WTC11 (cell line): ENCODE results near the gene GNMT. TPM values are rescaled to one million over a fixed set of nuclear protein-coding genes. Genes with fewer than 3 reads are reported as not detected.

Source experiments
- ATAC-seq: fragments of 200-7000 bp; cut with Tn5 transposase; 2 replicates; pipeline ENCODE4 v1.10.0; 2021; ENCODE audit warnings: mild to moderate bottlenecking, moderate library complexity
- CTCF ChIA-PET: fragments of 300-600 bp; sonication (Branson Sonifier 250); formaldehyde crosslinking; loops from one replicate; lab custom pipeline; 2021; ENCODE audit warnings: antibody characterized with exemption; lab: Charles Lee
- POLR2A ChIA-PET: fragments of 350-600 bp; sonication (Branson Sonifier 250); formaldehyde crosslinking; loops from one replicate; lab custom pipeline; 2021; ENCODE audit warnings: antibody characterized with exemption; lab: Charles Lee
- DNase-seq: peaks from one replicate; pipeline ENCODE4 v3.0.0; 2021; ENCODE audit warnings: low spot score
- H3K27ac Mint-ChIP-seq: 2 replicates; pipeline ENCODE4 v1.8.0; 2021; ENCODE audit warnings: mixed read lengths
- H3K27me3 Mint-ChIP-seq: 2 replicates; pipeline ENCODE4 v1.8.0; 2021; ENCODE audit warnings: low read depth, mild to moderate bottlenecking, moderate library complexity, mixed read lengths
- H3K36me3 Mint-ChIP-seq: 2 replicates; pipeline ENCODE4 v1.8.0; 2021; ENCODE audit warnings: mixed read lengths
- H3K4me1 Mint-ChIP-seq: 2 replicates; pipeline ENCODE4 v1.8.0; 2022; ENCODE audit warnings: mixed read lengths
- H3K4me3 Mint-ChIP-seq: 2 replicates; pipeline ENCODE4 v1.8.0; 2021; ENCODE audit warnings: mild to moderate bottlenecking, moderate library complexity, mixed read lengths
- H3K9me3 Mint-ChIP-seq: 2 replicates; pipeline ENCODE4 v1.8.0; 2021; ENCODE audit warnings: mixed read lengths
- ATF3 ChIP-seq: sonication (generic); formaldehyde crosslinking; conservative IDR thresholded peaks from 2 replicates; pipeline ENCODE4 v1.8.1; 2022; ENCODE audit warnings: mild to moderate bottlenecking, missing genetic modification reagents
- ELF4 ChIP-seq: sonication (generic); formaldehyde crosslinking; IDR thresholded peaks from 2 replicates; pipeline ENCODE4 v1.8.1; 2022; ENCODE audit warnings: low read depth, mild to moderate bottlenecking, moderate library complexity, missing genetic modification reagents
- GABPB1 ChIP-seq: sonication (generic); formaldehyde crosslinking; IDR thresholded peaks from 2 replicates; pipeline ENCODE4 v1.8.1; 2023; ENCODE audit warnings: mild to moderate bottlenecking, missing genetic modification reagents
- HMGA2 ChIP-seq: fragments of 250-450 bp; sonication (Bioruptor Pico); IDR thresholded peaks from 2 replicates; pipeline ENCODE4 v1.4.0; 2021; ENCODE audit warnings: mild to moderate bottlenecking, moderate library complexity
- MXD4 ChIP-seq: fragments of 250-450 bp; sonication (Bioruptor Pico); IDR thresholded peaks from 2 replicates; pipeline ENCODE4 v1.8.0; 2021; ENCODE audit warnings: mild to moderate bottlenecking, moderate library complexity, borderline replicate concordance
- NFE2L1 ChIP-seq: sonication (generic); formaldehyde crosslinking; IDR thresholded peaks from 2 replicates; pipeline ENCODE4 v1.8.1; 2023; ENCODE audit warnings: missing genetic modification reagents
- NR3C1 ChIP-seq: sonication (generic); formaldehyde crosslinking; conservative IDR thresholded peaks from 2 replicates; pipeline ENCODE4 v1.8.1; 2023; ENCODE audit warnings: low read depth, mild to moderate bottlenecking, missing genetic modification reagents
- PREB ChIP-seq: sonication (generic); formaldehyde crosslinking; IDR thresholded peaks from 2 replicates; pipeline ENCODE4 v1.8.1; 2022; ENCODE audit warnings: mild to moderate bottlenecking, missing genetic modification reagents, moderate library complexity, borderline replicate concordance
- total RNA-seq: library from RNA; stranded (reverse); gene quantifications from 3 replicates; pipeline ENCODE4 v1.2.3, GENCODE V29; 2021
- TF ChIP-seq, protein P1 (sequence below): sonication (generic); formaldehyde crosslinking; IDR thresholded peaks from 2 replicates; pipeline ENCODE4 v1.8.1; 2022; ENCODE audit warnings: low read depth, mild to moderate bottlenecking, moderate library complexity, missing genetic modification reagents, borderline replicate concordance
- TF ChIP-seq, protein P2 (sequence below): sonication (generic); formaldehyde crosslinking; IDR thresholded peaks from 2 replicates; pipeline ENCODE4 v1.8.0; 2022; ENCODE audit warnings: missing genetic modification reagents
- TF ChIP-seq, protein P3 (sequence below): sonication (generic); formaldehyde crosslinking; IDR thresholded peaks from 2 replicates; pipeline ENCODE4 v1.8.1; 2023; ENCODE audit warnings: mild to moderate bottlenecking, missing genetic modification reagents, moderate library complexity
- TF ChIP-seq, protein P4 (sequence below): sonication (generic); formaldehyde crosslinking; IDR thresholded peaks from 2 replicates; pipeline ENCODE4 v1.8.1; 2023; ENCODE audit warnings: mild to moderate bottlenecking, missing genetic modification reagents, borderline replicate concordance

The GNMT gene
- total RNA-seq, 1 experiment from 2014 or later = 2.0 TPM

- Mint-ChIP-seq H3K27me3 (no peaks in the 10 kb centered on the region), H3K4me3 (no peak overlapping the region), H3K9me3 (no peaks in the 10 kb centered on the region), H3K27ac (peak overlapping the region; percentile 66; the same call in 1 of the 2 replicates), H3K36me3 (no peaks in the 10 kb centered on the region), H3K4me1 (peaks cover 1% of the 10 kb centered on the region; the same call in 1 of the 2 replicates)
- TF ChIP-seq HMGA2 (CRISPR knock-in tag) = no peak
- ChIA-PET POLR2A (interaction anchor here (0.5 to 2.7 kb wide), 3 partner anchors 12 to 108 kb away, joined by 3 to 9 read pairs (median 4); partner anchors contain the start of genes CNPY3 and PPP2R5D), CTCF (interaction anchor here (1.6 to 1.8 kb wide), 2 partner anchors 11 to 39 kb away, joined by 5 to 9 read pairs; partner anchors contain the start of gene GNMT)
- ATAC-seq = no peak
- no peak for DNase-seq
Measured at GRCh38 chr6:42971746-42972327, 11.3 kb downstream of the GNMT start.

- peak overlapping the region; percentile 57 for H3K27ac Mint-ChIP-seq
Measured at GRCh38 chr6:42973926-42974325, 13.4 kb downstream of the GNMT start.

DNA sequence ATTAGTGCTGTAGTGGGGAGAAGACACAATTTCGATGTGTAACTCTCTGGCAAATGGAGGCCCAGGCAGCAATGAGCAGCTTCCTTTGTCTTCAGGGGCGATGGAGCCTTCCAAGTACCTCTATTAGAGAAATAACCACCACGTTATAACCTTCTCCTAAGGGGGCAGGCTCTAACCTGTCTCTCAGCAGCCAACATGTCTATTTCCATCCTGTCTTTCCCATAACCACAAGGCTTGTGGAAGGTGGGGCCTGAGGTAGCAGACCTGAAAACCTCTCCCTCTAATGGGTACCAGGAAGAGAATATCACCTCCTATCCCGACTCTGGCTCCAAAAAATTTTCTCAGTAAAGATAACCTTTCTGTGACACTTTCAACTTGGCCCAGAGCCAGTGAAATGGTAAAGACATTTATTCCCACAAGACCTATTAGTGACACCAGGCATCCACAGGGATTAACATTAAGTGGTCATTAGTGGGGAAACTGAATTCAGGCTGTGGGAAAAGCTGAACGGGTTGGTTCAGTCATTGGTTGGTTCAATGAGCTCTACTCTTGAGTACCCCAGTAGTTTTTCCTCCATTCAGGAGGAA, 14.5 kb downstream of the GNMT start:
- POLR2A ChIA-PET = interaction anchor here (0.6 kb wide), 2 partner anchors 8 to 183 kb away, joined by 3 to 4 read pairs; no protein-coding TSS in a partner anchor
- no peaks in the 10 kb centered on the region for H3K36me3 Mint-ChIP-seq
- CTCF ChIA-PET = interaction anchor here (1.5 kb wide), 1 partner anchor 12 kb away, joined by 6 read pairs; no protein-coding TSS in a partner anchor

More at GRCh38 chr6:42973926-42974325, 13.4 kb downstream of the GNMT start:
- POLR2A ChIA-PET = no interaction called here
- Mint-ChIP-seq H3K9me3 (no peaks in the 10 kb centered on the region), H3K4me1 (peaks cover 7% of the 10 kb centered on the region), H3K27me3 (no peaks in the 10 kb centered on the region), H3K36me3 (no peaks in the 10 kb centered on the region), H3K4me3 (no peak overlapping the region)
- CTCF ChIA-PET = interaction anchor here (1.1 kb wide), 1 partner anchor 170 kb away, joined by 3 read pairs; no protein-coding TSS in a partner anchor
- ATAC-seq = no peak
- no peak for DNase-seq
- TF ChIP-seq, protein P1, sequence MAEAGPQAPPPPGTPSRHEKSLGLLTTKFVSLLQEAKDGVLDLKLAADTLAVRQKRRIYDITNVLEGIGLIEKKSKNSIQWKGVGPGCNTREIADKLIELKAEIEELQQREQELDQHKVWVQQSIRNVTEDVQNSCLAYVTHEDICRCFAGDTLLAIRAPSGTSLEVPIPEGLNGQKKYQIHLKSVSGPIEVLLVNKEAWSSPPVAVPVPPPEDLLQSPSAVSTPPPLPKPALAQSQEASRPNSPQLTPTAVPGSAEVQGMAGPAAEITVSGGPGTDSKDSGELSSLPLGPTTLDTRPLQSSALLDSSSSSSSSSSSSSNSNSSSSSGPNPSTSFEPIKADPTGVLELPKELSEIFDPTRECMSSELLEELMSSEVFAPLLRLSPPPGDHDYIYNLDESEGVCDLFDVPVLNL (CRISPR knock-in tag) = no peak
- TF ChIP-seq NFE2L1 (CRISPR knock-in tag) (no peak), PREB (no peak), MXD4 (CRISPR knock-in tag) (no peak), NR3C1 (CRISPR knock-in tag) (no peak)
- TF ChIP-seq, protein P2, sequence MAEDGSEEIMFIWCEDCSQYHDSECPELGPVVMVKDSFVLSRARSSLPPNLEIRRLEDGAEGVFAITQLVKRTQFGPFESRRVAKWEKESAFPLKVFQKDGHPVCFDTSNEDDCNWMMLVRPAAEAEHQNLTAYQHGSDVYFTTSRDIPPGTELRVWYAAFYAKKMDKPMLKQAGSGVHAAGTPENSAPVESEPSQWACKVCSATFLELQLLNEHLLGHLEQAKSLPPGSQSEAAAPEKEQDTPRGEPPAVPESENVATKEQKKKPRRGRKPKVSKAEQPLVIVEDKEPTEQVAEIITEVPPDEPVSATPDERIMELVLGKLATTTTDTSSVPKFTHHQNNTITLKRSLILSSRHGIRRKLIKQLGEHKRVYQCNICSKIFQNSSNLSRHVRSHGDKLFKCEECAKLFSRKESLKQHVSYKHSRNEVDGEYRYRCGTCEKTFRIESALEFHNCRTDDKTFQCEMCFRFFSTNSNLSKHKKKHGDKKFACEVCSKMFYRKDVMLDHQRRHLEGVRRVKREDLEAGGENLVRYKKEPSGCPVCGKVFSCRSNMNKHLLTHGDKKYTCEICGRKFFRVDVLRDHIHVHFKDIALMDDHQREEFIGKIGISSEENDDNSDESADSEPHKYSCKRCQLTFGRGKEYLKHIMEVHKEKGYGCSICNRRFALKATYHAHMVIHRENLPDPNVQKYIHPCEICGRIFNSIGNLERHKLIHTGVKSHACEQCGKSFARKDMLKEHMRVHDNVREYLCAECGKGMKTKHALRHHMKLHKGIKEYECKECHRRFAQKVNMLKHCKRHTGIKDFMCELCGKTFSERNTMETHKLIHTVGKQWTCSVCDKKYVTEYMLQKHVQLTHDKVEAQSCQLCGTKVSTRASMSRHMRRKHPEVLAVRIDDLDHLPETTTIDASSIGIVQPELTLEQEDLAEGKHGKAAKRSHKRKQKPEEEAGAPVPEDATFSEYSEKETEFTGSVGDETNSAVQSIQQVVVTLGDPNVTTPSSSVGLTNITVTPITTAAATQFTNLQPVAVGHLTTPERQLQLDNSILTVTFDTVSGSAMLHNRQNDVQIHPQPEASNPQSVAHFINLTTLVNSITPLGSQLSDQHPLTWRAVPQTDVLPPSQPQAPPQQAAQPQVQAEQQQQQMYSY (CRISPR knock-in tag) = no peak

More for the DNA sequence above, 14.5 kb downstream of the GNMT start:
- no peak for DNase-seq
- peaks cover 17% of the 10 kb centered on the region for H3K4me1 Mint-ChIP-seq
- ATAC-seq = no peak
- TF ChIP-seq GABPB1 = no peak
- TF ChIP-seq, protein P3, sequence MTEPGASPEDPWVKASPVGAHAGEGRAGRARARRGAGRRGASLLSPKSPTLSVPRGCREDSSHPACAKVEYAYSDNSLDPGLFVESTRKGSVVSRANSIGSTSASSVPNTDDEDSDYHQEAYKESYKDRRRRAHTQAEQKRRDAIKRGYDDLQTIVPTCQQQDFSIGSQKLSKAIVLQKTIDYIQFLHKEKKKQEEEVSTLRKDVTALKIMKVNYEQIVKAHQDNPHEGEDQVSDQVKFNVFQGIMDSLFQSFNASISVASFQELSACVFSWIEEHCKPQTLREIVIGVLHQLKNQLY (CRISPR knock-in tag) = no peak
- TF ChIP-seq ATF3 (CRISPR knock-in tag) = no peak
- TF ChIP-seq, protein P4, sequence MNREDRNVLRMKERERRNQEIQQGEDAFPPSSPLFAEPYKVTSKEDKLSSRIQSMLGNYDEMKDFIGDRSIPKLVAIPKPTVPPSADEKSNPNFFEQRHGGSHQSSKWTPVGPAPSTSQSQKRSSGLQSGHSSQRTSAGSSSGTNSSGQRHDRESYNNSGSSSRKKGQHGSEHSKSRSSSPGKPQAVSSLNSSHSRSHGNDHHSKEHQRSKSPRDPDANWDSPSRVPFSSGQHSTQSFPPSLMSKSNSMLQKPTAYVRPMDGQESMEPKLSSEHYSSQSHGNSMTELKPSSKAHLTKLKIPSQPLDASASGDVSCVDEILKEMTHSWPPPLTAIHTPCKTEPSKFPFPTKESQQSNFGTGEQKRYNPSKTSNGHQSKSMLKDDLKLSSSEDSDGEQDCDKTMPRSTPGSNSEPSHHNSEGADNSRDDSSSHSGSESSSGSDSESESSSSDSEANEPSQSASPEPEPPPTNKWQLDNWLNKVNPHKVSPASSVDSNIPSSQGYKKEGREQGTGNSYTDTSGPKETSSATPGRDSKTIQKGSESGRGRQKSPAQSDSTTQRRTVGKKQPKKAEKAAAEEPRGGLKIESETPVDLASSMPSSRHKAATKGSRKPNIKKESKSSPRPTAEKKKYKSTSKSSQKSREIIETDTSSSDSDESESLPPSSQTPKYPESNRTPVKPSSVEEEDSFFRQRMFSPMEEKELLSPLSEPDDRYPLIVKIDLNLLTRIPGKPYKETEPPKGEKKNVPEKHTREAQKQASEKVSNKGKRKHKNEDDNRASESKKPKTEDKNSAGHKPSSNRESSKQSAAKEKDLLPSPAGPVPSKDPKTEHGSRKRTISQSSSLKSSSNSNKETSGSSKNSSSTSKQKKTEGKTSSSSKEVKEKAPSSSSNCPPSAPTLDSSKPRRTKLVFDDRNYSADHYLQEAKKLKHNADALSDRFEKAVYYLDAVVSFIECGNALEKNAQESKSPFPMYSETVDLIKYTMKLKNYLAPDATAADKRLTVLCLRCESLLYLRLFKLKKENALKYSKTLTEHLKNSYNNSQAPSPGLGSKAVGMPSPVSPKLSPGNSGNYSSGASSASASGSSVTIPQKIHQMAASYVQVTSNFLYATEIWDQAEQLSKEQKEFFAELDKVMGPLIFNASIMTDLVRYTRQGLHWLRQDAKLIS = no peak
- no peak for TF ChIP-seq ELF4
- no peaks in the 10 kb centered on the region for H3K27me3 Mint-ChIP-seq
- H3K9me3 Mint-ChIP-seq = no peaks in the 10 kb centered on the region
- H3K27ac Mint-ChIP-seq = no peak overlapping the region
- H3K4me3 Mint-ChIP-seq = no peak overlapping the region
